ENCODE measurements around the gene CLEC2L.

Gene CLEC2L

DNA sequence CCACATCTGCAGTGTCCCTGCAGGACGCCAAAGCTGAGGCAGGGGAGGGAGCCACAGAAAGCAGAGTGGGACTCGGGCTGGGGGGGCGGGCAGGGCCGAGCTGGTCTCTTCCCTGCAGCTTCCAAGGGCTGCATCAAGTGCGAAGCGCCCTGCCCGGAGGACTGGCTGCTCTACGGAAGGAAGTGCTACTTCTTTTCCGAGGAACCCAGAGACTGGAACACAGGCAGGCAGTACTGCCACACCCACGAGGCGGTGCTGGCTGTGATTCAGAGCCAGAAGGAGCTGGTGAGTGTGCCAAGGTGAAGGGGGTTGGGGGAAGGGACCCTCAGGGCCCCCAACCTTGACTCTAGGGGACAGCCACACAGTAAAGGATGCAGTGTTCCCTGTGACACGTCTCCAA, 16.7 kb downstream of the CLEC2L start:
- TF ChIP-seq, protein P1, sequence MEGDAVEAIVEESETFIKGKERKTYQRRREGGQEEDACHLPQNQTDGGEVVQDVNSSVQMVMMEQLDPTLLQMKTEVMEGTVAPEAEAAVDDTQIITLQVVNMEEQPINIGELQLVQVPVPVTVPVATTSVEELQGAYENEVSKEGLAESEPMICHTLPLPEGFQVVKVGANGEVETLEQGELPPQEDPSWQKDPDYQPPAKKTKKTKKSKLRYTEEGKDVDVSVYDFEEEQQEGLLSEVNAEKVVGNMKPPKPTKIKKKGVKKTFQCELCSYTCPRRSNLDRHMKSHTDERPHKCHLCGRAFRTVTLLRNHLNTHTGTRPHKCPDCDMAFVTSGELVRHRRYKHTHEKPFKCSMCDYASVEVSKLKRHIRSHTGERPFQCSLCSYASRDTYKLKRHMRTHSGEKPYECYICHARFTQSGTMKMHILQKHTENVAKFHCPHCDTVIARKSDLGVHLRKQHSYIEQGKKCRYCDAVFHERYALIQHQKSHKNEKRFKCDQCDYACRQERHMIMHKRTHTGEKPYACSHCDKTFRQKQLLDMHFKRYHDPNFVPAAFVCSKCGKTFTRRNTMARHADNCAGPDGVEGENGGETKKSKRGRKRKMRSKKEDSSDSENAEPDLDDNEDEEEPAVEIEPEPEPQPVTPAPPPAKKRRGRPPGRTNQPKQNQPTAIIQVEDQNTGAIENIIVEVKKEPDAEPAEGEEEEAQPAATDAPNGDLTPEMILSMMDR (conservative IDR thresholded peaks at IDR 0.05; ENCODE audit: low read depth, low read length) = no peak
- Histone ChIP-seq H3K4me1 (ENCODE audit: low read depth, poor library complexity, severe bottlenecking) (no peaks in the 10 kb centered on the region), H3K4me2 (no peak overlapping the region), H2AFZ (ENCODE audit: low read depth) (no peak overlapping the region), H4K20me1 (ENCODE audit: insufficient read depth) (no peaks in the 10 kb centered on the region), H3K79me2 (ENCODE audit: insufficient read depth, low read depth) (no peaks in the 10 kb centered on the region), H3K36me3 (ENCODE audit: insufficient read depth) (no peaks in the 10 kb centered on the region), H3K9ac (no peak overlapping the region), H3K27ac (no peak overlapping the region), H3K4me3 (IDR thresholded peaks at IDR 0.05; ENCODE audit: insufficient read depth, low read depth, low read length) (no peak overlapping the region), H3K27me3 (ENCODE audit: insufficient read depth, low read depth) (no peaks in the 10 kb centered on the region)

DNA sequence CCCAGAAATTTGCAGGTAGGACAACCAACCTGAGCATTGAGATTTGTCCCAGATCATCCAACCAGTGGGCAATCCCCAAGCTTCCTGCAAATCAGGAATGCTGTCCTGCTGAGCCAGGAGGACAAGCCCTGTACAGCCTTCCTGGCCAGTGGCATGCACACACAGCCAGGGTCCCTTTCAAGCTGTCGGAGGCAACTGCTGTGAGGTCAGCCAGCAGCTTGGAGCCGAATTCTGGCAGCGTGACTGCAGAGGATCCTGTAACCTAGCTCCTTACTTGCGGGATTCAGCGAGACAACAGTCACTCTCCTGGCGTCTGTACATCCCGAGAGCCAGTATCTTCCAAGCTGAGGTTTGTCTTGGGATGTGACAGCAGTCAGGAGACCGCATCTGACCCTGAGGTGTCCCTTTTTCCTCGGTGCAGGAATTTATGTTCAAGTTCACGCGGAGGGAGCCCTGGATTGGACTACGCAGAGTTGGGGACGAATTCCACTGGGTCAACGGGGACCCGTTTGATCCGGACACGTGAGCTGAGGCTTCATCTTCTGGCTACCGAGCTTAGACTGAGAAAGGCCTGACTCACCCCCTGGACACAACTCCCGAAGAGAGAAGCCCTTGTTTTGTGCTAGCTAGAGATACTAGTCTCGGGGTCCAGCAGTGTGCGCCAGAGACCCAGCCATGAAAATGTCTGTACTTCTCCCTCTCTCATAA, 18.3 kb downstream of the CLEC2L start:
- Histone ChIP-seq H3K4me2 (no peak overlapping the region), H3K36me3 (ENCODE audit: insufficient read depth) (no peaks in the 10 kb centered on the region), H3K27ac (no peak overlapping the region), H4K20me1 (ENCODE audit: insufficient read depth) (no peaks in the 10 kb centered on the region), H3K79me2 (ENCODE audit: insufficient read depth, low read depth) (no peaks in the 10 kb centered on the region), H3K4me3 (IDR thresholded peaks at IDR 0.05; ENCODE audit: insufficient read depth, low read depth, low read length) (no peak overlapping the region), H3K27me3 (ENCODE audit: insufficient read depth, low read depth) (no peaks in the 10 kb centered on the region), H3K9ac (no peak overlapping the region), H2AFZ (ENCODE audit: low read depth) (no peak overlapping the region), H3K4me1 (ENCODE audit: low read depth, poor library complexity, severe bottlenecking) (no peaks in the 10 kb centered on the region)
- TF ChIP-seq, protein P1 (conservative IDR thresholded peaks at IDR 0.05; ENCODE audit: low read depth, low read length) = no peak

DNA sequence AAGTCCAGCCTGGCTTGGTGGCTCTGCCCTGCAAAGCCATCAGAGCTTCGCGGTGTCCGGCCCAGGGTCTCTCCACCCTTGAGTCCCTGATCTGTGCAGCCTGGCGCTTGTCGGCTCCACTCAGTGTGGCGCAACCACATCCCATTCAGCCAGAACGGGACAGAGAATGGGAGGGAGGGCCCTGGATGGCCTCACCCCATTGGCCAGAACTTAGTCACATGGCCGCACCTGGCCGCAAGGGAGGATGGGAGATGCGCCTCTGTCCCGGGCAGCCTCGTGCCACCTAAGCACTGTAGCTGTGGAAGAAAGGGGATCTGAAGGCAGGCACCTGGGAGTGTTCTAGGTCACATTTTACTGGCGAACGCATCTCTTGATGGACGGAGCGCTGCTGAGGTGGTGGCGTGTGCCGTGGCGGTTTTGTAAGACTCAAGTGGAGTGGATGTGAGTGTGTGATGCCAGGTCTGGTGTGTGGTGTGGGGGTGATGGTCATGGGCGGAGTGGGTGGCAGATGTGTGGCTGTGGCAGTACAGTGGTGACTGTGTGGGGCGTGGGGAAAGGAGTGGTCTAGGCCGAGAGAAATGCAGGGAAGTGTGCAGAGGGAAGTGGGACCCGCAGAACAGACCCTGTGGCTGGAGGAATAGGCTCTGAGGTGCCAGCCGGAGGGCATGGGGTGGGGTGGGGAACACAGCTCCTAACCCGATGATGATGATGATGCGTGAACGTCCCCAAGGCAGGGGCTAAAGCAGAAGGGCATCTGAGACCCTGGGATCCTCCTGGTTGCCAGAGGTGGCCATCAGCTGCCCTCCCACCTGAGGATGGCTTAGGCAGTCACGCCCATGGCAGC, 19.0 kb downstream of the CLEC2L start:
- no peaks in the 10 kb centered on the region for H3K36me3 ChIP-seq (ENCODE audit: insufficient read depth)
- H3K9ac ChIP-seq = no peak overlapping the region
- TF ChIP-seq, protein P1 (conservative IDR thresholded peaks at IDR 0.05; ENCODE audit: low read depth, low read length) = no peak
- H4K20me1 ChIP-seq (ENCODE audit: insufficient read depth) = no peaks in the 10 kb centered on the region
- H3K27me3 ChIP-seq (ENCODE audit: insufficient read depth, low read depth) = no peaks in the 10 kb centered on the region
- no peak overlapping the region for H3K4me2 ChIP-seq
- H3K79me2 ChIP-seq (ENCODE audit: insufficient read depth, low read depth) = no peaks in the 10 kb centered on the region
- H3K4me3 ChIP-seq (IDR thresholded peaks at IDR 0.05; ENCODE audit: insufficient read depth, low read depth, low read length) = no peak overlapping the region
- no peak overlapping the region for H2AFZ ChIP-seq (ENCODE audit: low read depth)
- no peaks in the 10 kb centered on the region for H3K4me1 ChIP-seq (ENCODE audit: low read depth, poor library complexity, severe bottlenecking)
- no peak overlapping the region for H3K27ac ChIP-seq

DNA sequence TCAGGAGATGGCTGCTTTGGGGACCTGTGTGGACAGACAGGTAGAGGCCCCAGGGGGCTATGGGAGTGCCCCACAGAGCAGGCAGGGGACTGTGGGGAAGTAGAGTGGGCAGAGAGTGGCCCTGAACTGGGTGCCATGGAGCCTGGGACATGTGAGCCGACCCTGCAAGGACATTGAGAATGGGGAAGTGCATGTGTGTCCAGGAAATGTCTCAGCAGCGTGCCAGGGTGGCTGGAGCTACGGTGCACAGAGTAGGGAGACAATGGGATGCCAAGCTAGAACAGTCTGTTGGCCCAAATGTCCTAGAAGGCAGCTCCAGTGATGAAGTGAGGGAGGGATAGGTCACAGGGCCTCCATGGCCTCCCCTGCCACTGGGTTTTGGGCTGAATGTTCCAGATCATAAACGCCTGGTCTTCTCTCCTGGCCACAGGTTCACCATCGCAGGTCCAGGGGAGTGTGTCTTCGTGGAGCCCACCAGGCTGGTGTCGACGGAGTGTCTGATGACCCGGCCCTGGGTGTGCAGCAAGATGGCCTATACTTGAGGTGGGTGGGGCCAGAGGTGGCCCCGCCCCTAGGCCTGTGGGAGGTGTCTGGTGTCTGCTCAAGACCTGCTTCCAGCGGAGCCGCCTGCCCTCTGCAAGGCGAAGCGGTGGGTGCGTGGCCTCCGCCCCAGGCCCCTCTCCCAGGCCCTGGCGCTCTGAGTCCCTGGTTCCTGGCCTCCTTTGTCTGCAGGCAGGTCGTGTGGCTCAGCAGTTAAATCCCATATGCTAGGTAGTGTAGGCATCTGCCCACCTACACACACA, 20.5 kb downstream of the CLEC2L start:
- Histone ChIP-seq H3K79me2 (ENCODE audit: insufficient read depth, low read depth) (no peaks in the 10 kb centered on the region), H3K4me1 (ENCODE audit: low read depth, poor library complexity, severe bottlenecking) (no peaks in the 10 kb centered on the region), H3K9ac (no peak overlapping the region), H3K27ac (no peak overlapping the region), H2AFZ (ENCODE audit: low read depth) (no peak overlapping the region), H3K36me3 (ENCODE audit: insufficient read depth) (no peaks in the 10 kb centered on the region), H3K27me3 (ENCODE audit: insufficient read depth, low read depth) (no peaks in the 10 kb centered on the region), H3K4me2 (no peak overlapping the region), H3K4me3 (IDR thresholded peaks at IDR 0.05; ENCODE audit: insufficient read depth, low read depth, low read length) (no peak overlapping the region), H4K20me1 (ENCODE audit: insufficient read depth) (no peaks in the 10 kb centered on the region)
- TF ChIP-seq, protein P1 (conservative IDR thresholded peaks at IDR 0.05; ENCODE audit: low read depth, low read length) = no peak

All from KMS-11 (cell line).